A549 (cell line): ENCODE data around the gene CPZ. TPM values are rescaled to one million over a fixed set of nuclear protein-coding genes. Genes with fewer than 3 reads are reported as not detected.

ENCODE experiments used
- ATAC-seq, 2 experiments: fragments of 200-7000 bp in 1 of 2; fragments of >200 bp in 1 of 2; cut with Nextera tagmentation in 1 of 2; cut with Tn5 transposase in 1 of 2; 3 replicates each; pipeline versions ENCODE4 v1.8.0 to v1.9.1; 2018 to 2020; ENCODE audit warnings: mild to moderate bottlenecking in 1 of 2, moderate library complexity in 1 of 2
- CTCF ChIA-PET: fragments of 300-600 bp; sonication (Branson Sonifier 250); formaldehyde crosslinking; extraction: SDS; loops from one replicate; lab custom pipeline; 2021; ENCODE audit warnings: antibody characterized with exemption, inconsistent platforms; lab: Yijun Ruan, JAX
- POLR2A ChIA-PET: fragments of 350-600 bp; formaldehyde crosslinking; extraction: SDS; loops from one replicate; lab custom pipeline; 2021; ENCODE audit warnings: antibody characterized with exemption, inconsistent platforms; lab: Yijun Ruan, JAX
- DNase-seq, 2 experiments: peaks; one replicate each; pipeline versions ENCODE4 v3.0.0 to v3.0.0-alpha.2; 2011 to 2016; ENCODE audit warnings: low read depth in 1 of 2, low spot score in 1 of 2
- FAIRE-seq: peaks from 2 replicates; lab custom pipeline; 2011; peaks lifted over from hg19 to GRCh38; lab: Jason Lieb, UNC
- H3K27ac ChIP-seq, 2 experiments: fragments of >200 bp; sonication (Bioruptor Twin); formaldehyde crosslinking; 3 replicates each; pipeline ENCODE4 v1.5.1; 2016 to 2017
- H3K4me1 ChIP-seq: fragments of >200 bp; sonication (Bioruptor Twin); formaldehyde crosslinking; 3 replicates; pipeline ENCODE4 v1.6.1; 2016
- H3K4me2 ChIP-seq: fragments of >200 bp; sonication (Bioruptor Twin); formaldehyde crosslinking; 3 replicates; pipeline ENCODE4 v1.6.1; 2016
- H3K4me3 ChIP-seq: fragments of >200 bp; sonication (Bioruptor Twin); formaldehyde crosslinking; 3 replicates; pipeline ENCODE4 v1.5.1; 2016
- H3K9me3 ChIP-seq: fragments of >200 bp; sonication (Bioruptor Twin); formaldehyde crosslinking; 3 replicates; pipeline ENCODE4 v1.6.1; 2016
- ATOH8 ChIP-seq: fragments of 250-450 bp; sonication (Bioruptor Pico); IDR thresholded peaks from 2 replicates; pipeline ENCODE4 v1.5.0; 2020; ENCODE audit warnings: low read depth, mild to moderate bottlenecking, moderate library complexity
- BHLHE40 ChIP-seq: IDR thresholded peaks from 2 replicates; pipeline ENCODE4 v1.6.1; 2012; ENCODE audit warnings: low read depth, low read length, inconsistent platforms
- CHD4 ChIP-seq: fragments of 200-600 bp; sonication (generic); IDR thresholded peaks from 2 replicates; pipeline ENCODE4 v1.6.1; 2016; ENCODE audit warnings: antibody characterized with exemption, mild to moderate bottlenecking, borderline replicate concordance
- EHMT2 ChIP-seq: fragments of 200-600 bp; sonication (generic); IDR thresholded peaks from 2 replicates; pipeline ENCODE4 v1.6.1; 2016; ENCODE audit warnings: antibody characterized with exemption, low read depth, mild to moderate bottlenecking, moderate library complexity
- FOSL2 ChIP-seq, 2 experiments: fragments of 450-650 bp in 1 of 2; fragments of >200 bp in 1 of 2; sonication (Bioruptor Twin) in 1 of 2; formaldehyde crosslinking; IDR thresholded peaks; 2 replicates each; pipeline versions ENCODE4 v1.5.0 to v1.6.1; 2016 to 2020; ENCODE audit warnings: mild to moderate bottlenecking in 1 of 2, moderate library complexity in 1 of 2
- GATA3 ChIP-seq: IDR thresholded peaks from 2 replicates; pipeline ENCODE4 v1.6.1; 2012; ENCODE audit warnings: borderline replicate concordance
- HES2 ChIP-seq: fragments of >200 bp; sonication (Bioruptor Twin); formaldehyde crosslinking; IDR thresholded peaks from 2 replicates; pipeline ENCODE4 v1.6.1; 2016
- HOXB13 ChIP-seq: fragments of 250-450 bp; sonication (Bioruptor Pico); IDR thresholded peaks from 2 replicates; pipeline ENCODE4 v1.5.0; 2020; ENCODE audit warnings: low read depth, mild to moderate bottlenecking, moderate library complexity
- JUN ChIP-seq, 2 experiments: fragments of >200 bp; sonication (Bioruptor Twin); formaldehyde crosslinking; IDR thresholded peaks; 2 replicates in 1 of 2; 3 replicates in 1 of 2; pipeline ENCODE4 v1.6.1; 2016 to 2017
- MAFK ChIP-seq: fragments of 450-650 bp; IDR thresholded peaks from 2 replicates; pipeline ENCODE4 v1.6.1; 2014; ENCODE audit not compliant: partially characterized antibody
- NFE2L2 ChIP-seq: fragments of 150-350 bp; conservative IDR thresholded peaks from 2 replicates; pipeline ENCODE4 v1.6.1; 2014; ENCODE audit warnings: low read length
- NPAS2 ChIP-seq: fragments of 250-450 bp; sonication (Bioruptor Pico); IDR thresholded peaks from 2 replicates; pipeline ENCODE4 v1.8.0; 2022; ENCODE audit warnings: mild to moderate bottlenecking, moderate library complexity, borderline replicate concordance
- NR3C1 ChIP-seq: fragments of >200 bp; sonication (Bioruptor Twin); formaldehyde crosslinking; IDR thresholded peaks from 3 replicates; pipeline ENCODE4 v1.6.1; 2017
- PBX3 ChIP-seq: IDR thresholded peaks from 2 replicates; pipeline ENCODE4 v1.6.1; 2012
- POLR2AphosphoS2 ChIP-seq: conservative IDR thresholded peaks from 2 replicates; pipeline ENCODE4 v1.6.1; 2012; ENCODE audit warnings: low read length, improper control_type of control experiment, inconsistent platforms
- RAD21 ChIP-seq, 2 experiments: fragments of >200 bp in 1 of 2; sonication (Bioruptor Twin) in 1 of 2; formaldehyde crosslinking in 1 of 2; IDR thresholded peaks in 1 of 2; conservative IDR thresholded peaks in 1 of 2; 2 replicates in 1 of 2; 3 replicates in 1 of 2; pipeline ENCODE4 v1.6.1; 2012 to 2018; ENCODE audit warnings: inconsistent platforms in 1 of 2
- RARB ChIP-seq: fragments of 250-450 bp; sonication (Bioruptor Pico); IDR thresholded peaks from 2 replicates; pipeline ENCODE4 v1.8.0; 2021; ENCODE audit warnings: mild to moderate bottlenecking, moderate library complexity
- SMC3 ChIP-seq: fragments of >200 bp; sonication (Bioruptor Twin); formaldehyde crosslinking; IDR thresholded peaks from 3 replicates; pipeline ENCODE4 v1.6.1; 2018; ENCODE audit warnings: inconsistent platforms
- TFCP2L1 ChIP-seq: fragments of 250-450 bp; sonication (Bioruptor Pico); IDR thresholded peaks from 2 replicates; pipeline ENCODE4 v1.5.0; 2021; ENCODE audit warnings: mild to moderate bottlenecking
- TP53 ChIP-seq: fragments of 250-450 bp; sonication (Bioruptor Pico); IDR thresholded peaks from 2 replicates; pipeline ENCODE4 v1.5.0; 2021; ENCODE audit warnings: mild to moderate bottlenecking, moderate library complexity
- USF2 ChIP-seq: fragments of 450-650 bp; IDR thresholded peaks from 2 replicates; pipeline ENCODE4 v1.6.1; 2014; ENCODE audit warnings: antibody characterized with exemption
- ZC3H11A ChIP-seq: fragments of 450-650 bp; IDR thresholded peaks from 2 replicates; pipeline ENCODE4 v1.6.1; 2014; ENCODE audit warnings: antibody characterized with exemption, mild to moderate bottlenecking
- WGBS: methylation state at CpG from one replicate; pipeline ENCODE4 v1.1.6; 2017; ENCODE audit errors: missing lambda C conversion rate; 5-methylcytosine and 5-hydroxymethylcytosine counted together
- polyA plus RNA-seq, 4 experiments: library from polyadenylated mRNA; depleted of rRNA in 3 of 4; stranded (reverse); fragments of >200 nt; fragmentation: RNase III in 1 of 4; extraction: RNeasy Plus Mini Kit Qiagen cat#74134 plus additional on column Dnase treatment in 1 of 4; gene quantifications; 2 replicates in 3 of 4; 3 replicates in 1 of 4; pipeline ENCODE4 v1.2.3, GENCODE V29; 2011 to 2017

The CPZ gene
- polyA plus RNA-seq, 2 of the 4 experiments (the other 2 are of a cell fraction), result 0.09 to 0.21 TPM

GRCh38 chr4:8591114-8591513 is 1.5 kb upstream of the CPZ start (continued):
- TF ChIP-seq RAD21 (conservative IDR thresholded peaks at IDR 0.05 in 1 of 2, IDR thresholded peaks at IDR 0.05 in 1 of 2), result no peak
- no peak for TF ChIP-seq USF2
- no peak for TF ChIP-seq TFCP2L1 (CRISPR knock-in tag)
- no peak for TF ChIP-seq CHD4
- TF ChIP-seq, all 56 proteins: peak for 0

GRCh38 chr4:8591626-8592365 is 769 bp upstream of the CPZ start:
- 53% methylated on average over 7 of the region's 15 CpGs for WGBS
- H3K4me1 ChIP-seq, result no peaks in the 10 kb centered on the region
- FAIRE-seq, result no peak
- H3K27ac ChIP-seq, result no peak overlapping the region
- no peak overlapping the region for H3K4me2 ChIP-seq
- no peak for TF ChIP-seq GATA3
- no peak for TF ChIP-seq RARB
- TF ChIP-seq MAFK, result no peak
- no peak for TF ChIP-seq PBX3
- TF ChIP-seq JUN (IDR thresholded peaks at IDR 0.05), result no peak
- no peak for TF ChIP-seq SMC3
- no peak for TF ChIP-seq CHD4
- TF ChIP-seq TFCP2L1 (CRISPR knock-in tag), result no peak
- TF ChIP-seq BHLHE40, result no peak
- no peak for TF ChIP-seq ZC3H11A
- TF ChIP-seq TP53 (CRISPR knock-in tag), result no peak
- no peak for TF ChIP-seq NR3C1
- TF ChIP-seq FOSL2 (IDR thresholded peaks at IDR 0.05), result no peak
- no peak for TF ChIP-seq FOSL2 (CRISPR knock-in tag; IDR thresholded peaks at IDR 0.05)
- TF ChIP-seq HOXB13 (CRISPR knock-in tag), result no peak
- TF ChIP-seq HES2, result no peak
- no peak for TF ChIP-seq EHMT2
- TF ChIP-seq POLR2AphosphoS2, result no peak
- TF ChIP-seq NFE2L2, result no peak
- TF ChIP-seq NPAS2 (CRISPR knock-in tag), result no peak
- no peak for TF ChIP-seq ATOH8 (CRISPR knock-in tag)
- H3K4me3 ChIP-seq, result no peak overlapping the region
- CTCF ChIA-PET, result interaction anchor here (1.0 to 4.4 kb wide), 5 partner anchors 9 to 123 kb away, joined by 3 to 34 read pairs (median 4); no protein-coding TSS in a partner anchor
- H3K9me3 ChIP-seq, result no peaks in the 10 kb centered on the region
- POLR2A ChIA-PET, result no interaction called here
- ATAC-seq, result no peak
- DNase-seq, result no peak
